WTC11 (cell line): ENCODE measurements around the gene CHRM4. TPM values are rescaled to one million over a fixed set of nuclear protein-coding genes. Genes with fewer than 3 reads are reported as not detected.
A peak's percentile ranks its signal among the peaks of the same experiment; 100 is the strongest.

Experiments used
- ATAC-seq: fragments of 200-7000 bp; cut with Tn5 transposase; 2 replicates; pipeline ENCODE4 v1.10.0; 2021; ENCODE audit warnings: mild to moderate bottlenecking, moderate library complexity
- CTCF ChIA-PET: fragments of 300-600 bp; sonication (Branson Sonifier 250); formaldehyde crosslinking; loops from one replicate; lab custom pipeline; 2021; ENCODE audit warnings: antibody characterized with exemption; lab: Charles Lee
- POLR2A ChIA-PET: fragments of 350-600 bp; sonication (Branson Sonifier 250); formaldehyde crosslinking; loops from one replicate; lab custom pipeline; 2021; ENCODE audit warnings: antibody characterized with exemption; lab: Charles Lee
- DNase-seq: peaks from one replicate; pipeline ENCODE4 v3.0.0; 2021; ENCODE audit warnings: low spot score
- H3K27ac Mint-ChIP-seq: 2 replicates; pipeline ENCODE4 v1.8.0; 2021; ENCODE audit warnings: mixed read lengths
- H3K27me3 Mint-ChIP-seq: 2 replicates; pipeline ENCODE4 v1.8.0; 2021; ENCODE audit warnings: low read depth, mild to moderate bottlenecking, moderate library complexity, mixed read lengths
- H3K36me3 Mint-ChIP-seq: 2 replicates; pipeline ENCODE4 v1.8.0; 2021; ENCODE audit warnings: mixed read lengths
- H3K4me1 Mint-ChIP-seq: 2 replicates; pipeline ENCODE4 v1.8.0; 2022; ENCODE audit warnings: mixed read lengths
- H3K4me3 Mint-ChIP-seq: 2 replicates; pipeline ENCODE4 v1.8.0; 2021; ENCODE audit warnings: mild to moderate bottlenecking, moderate library complexity, mixed read lengths
- H3K9me3 Mint-ChIP-seq: 2 replicates; pipeline ENCODE4 v1.8.0; 2021; ENCODE audit warnings: mixed read lengths
- ESRRA ChIP-seq: sonication (generic); formaldehyde crosslinking; IDR thresholded peaks from 2 replicates; pipeline ENCODE4 v1.8.1; 2022; ENCODE audit warnings: mild to moderate bottlenecking, missing genetic modification reagents, borderline replicate concordance
- ETV6 ChIP-seq: sonication (generic); formaldehyde crosslinking; IDR thresholded peaks from 2 replicates; pipeline ENCODE4 v1.8.1; 2022; ENCODE audit warnings: mild to moderate bottlenecking, missing genetic modification reagents
- FOXK1 ChIP-seq: sonication (generic); formaldehyde crosslinking; IDR thresholded peaks from 2 replicates; pipeline ENCODE4 v1.8.0; 2022; ENCODE audit warnings: mild to moderate bottlenecking, moderate library complexity, missing genetic modification reagents
- FOXP1 ChIP-seq: sonication (generic); formaldehyde crosslinking; IDR thresholded peaks from 2 replicates; pipeline ENCODE4 v1.8.0; 2022; ENCODE audit warnings: missing genetic modification reagents, mild to moderate bottlenecking, moderate library complexity, borderline replicate concordance
- GTF2I ChIP-seq: fragments of 250-450 bp; sonication (Bioruptor Pico); conservative IDR thresholded peaks from 2 replicates; pipeline ENCODE4 v1.4.0; 2021; ENCODE audit warnings: mild to moderate bottlenecking
- KAT7 ChIP-seq: sonication (generic); formaldehyde crosslinking; IDR thresholded peaks from 2 replicates; pipeline ENCODE4 v1.8.1; 2023; ENCODE audit warnings: missing genetic modification reagents, mild to moderate bottlenecking, borderline replicate concordance
- NFATC4 ChIP-seq: fragments of 250-450 bp; sonication (Bioruptor Pico); IDR thresholded peaks from 2 replicates; pipeline ENCODE4 v1.9.0; 2021; ENCODE audit warnings: mild to moderate bottlenecking
- OVOL2 ChIP-seq: fragments of 250-450 bp; sonication (Bioruptor Pico); IDR thresholded peaks from 2 replicates; pipeline ENCODE4 v1.9.0; 2021; ENCODE audit warnings: mild to moderate bottlenecking, borderline replicate concordance
- PRRX2 ChIP-seq: fragments of 250-450 bp; sonication (Bioruptor Pico); IDR thresholded peaks from 2 replicates; pipeline ENCODE4 v1.8.0; 2021; ENCODE audit warnings: mild to moderate bottlenecking
- RELA ChIP-seq: sonication (generic); formaldehyde crosslinking; IDR thresholded peaks from 2 replicates; pipeline ENCODE4 v1.8.1; 2022; ENCODE audit warnings: missing genetic modification reagents, mild to moderate bottlenecking, borderline replicate concordance
- SMAD3 ChIP-seq: sonication (generic); formaldehyde crosslinking; IDR thresholded peaks from 2 replicates; pipeline ENCODE4 v1.8.0; 2022; ENCODE audit warnings: missing genetic modification reagents, mild to moderate bottlenecking, borderline replicate concordance
- SMAD4 ChIP-seq: sonication (generic); formaldehyde crosslinking; IDR thresholded peaks from 2 replicates; pipeline ENCODE4 v1.8.0; 2022; ENCODE audit warnings: mild to moderate bottlenecking, missing genetic modification reagents
- SP1 ChIP-seq: sonication (generic); formaldehyde crosslinking; conservative IDR thresholded peaks from 2 replicates; pipeline ENCODE4 v1.8.1; 2022; ENCODE audit warnings: missing genetic modification reagents
- TEAD1 ChIP-seq: sonication (generic); formaldehyde crosslinking; IDR thresholded peaks from 2 replicates; pipeline ENCODE4 v1.8.0; 2022; ENCODE audit warnings: mild to moderate bottlenecking, missing genetic modification reagents
- TP53 ChIP-seq: sonication (generic); formaldehyde crosslinking; IDR thresholded peaks from 2 replicates; pipeline ENCODE4 v1.8.1; 2023; ENCODE audit warnings: mild to moderate bottlenecking, missing genetic modification reagents
- ZNF138 ChIP-seq: sonication (generic); formaldehyde crosslinking; conservative IDR thresholded peaks from 2 replicates; pipeline ENCODE4 v1.8.1; 2022; ENCODE audit warnings: mild to moderate bottlenecking, moderate library complexity, missing genetic modification reagents
- total RNA-seq: library from RNA; stranded (reverse); gene quantifications from 3 replicates; pipeline ENCODE4 v1.2.3, GENCODE V29; 2021
- TF ChIP-seq, protein P1 (sequence below): sonication (generic); formaldehyde crosslinking; IDR thresholded peaks from 2 replicates; pipeline ENCODE4 v1.8.1; 2022; ENCODE audit warnings: low read depth, missing genetic modification reagents, borderline replicate concordance
- TF ChIP-seq, protein P2 (sequence below): fragments of 250-450 bp; sonication (Bioruptor Pico); IDR thresholded peaks from 2 replicates; pipeline ENCODE4 v1.8.0; 2021; ENCODE audit warnings: mild to moderate bottlenecking
- TF ChIP-seq, protein P3 (sequence below): sonication (generic); formaldehyde crosslinking; conservative IDR thresholded peaks from 2 replicates; pipeline ENCODE4 v1.8.1; 2022; ENCODE audit warnings: mild to moderate bottlenecking, missing genetic modification reagents
- TF ChIP-seq, protein P4 (sequence below): fragments of 250-450 bp; sonication (Bioruptor Pico); IDR thresholded peaks from 2 replicates; pipeline ENCODE4 v1.9.0; 2021; ENCODE audit warnings: mild to moderate bottlenecking
- TF ChIP-seq, protein P5 (sequence below): sonication (generic); formaldehyde crosslinking; IDR thresholded peaks from 2 replicates; pipeline ENCODE4 v1.8.1; 2023; ENCODE audit warnings: mild to moderate bottlenecking, missing genetic modification reagents, moderate library complexity
- TF ChIP-seq, protein P6 (sequence below): sonication (generic); formaldehyde crosslinking; IDR thresholded peaks from 2 replicates; pipeline ENCODE4 v1.8.1; 2022; ENCODE audit warnings: missing genetic modification reagents, borderline replicate concordance
- TF ChIP-seq, protein P7 (sequence below): sonication (generic); formaldehyde crosslinking; conservative IDR thresholded peaks from 2 replicates; pipeline ENCODE4 v1.8.1; 2023; ENCODE audit warnings: mild to moderate bottlenecking, low read depth, missing genetic modification reagents, moderate library complexity

The CHRM4 gene
- total RNA-seq, 1 experiment from 2014 or later: 0.85 TPM

DNA sequence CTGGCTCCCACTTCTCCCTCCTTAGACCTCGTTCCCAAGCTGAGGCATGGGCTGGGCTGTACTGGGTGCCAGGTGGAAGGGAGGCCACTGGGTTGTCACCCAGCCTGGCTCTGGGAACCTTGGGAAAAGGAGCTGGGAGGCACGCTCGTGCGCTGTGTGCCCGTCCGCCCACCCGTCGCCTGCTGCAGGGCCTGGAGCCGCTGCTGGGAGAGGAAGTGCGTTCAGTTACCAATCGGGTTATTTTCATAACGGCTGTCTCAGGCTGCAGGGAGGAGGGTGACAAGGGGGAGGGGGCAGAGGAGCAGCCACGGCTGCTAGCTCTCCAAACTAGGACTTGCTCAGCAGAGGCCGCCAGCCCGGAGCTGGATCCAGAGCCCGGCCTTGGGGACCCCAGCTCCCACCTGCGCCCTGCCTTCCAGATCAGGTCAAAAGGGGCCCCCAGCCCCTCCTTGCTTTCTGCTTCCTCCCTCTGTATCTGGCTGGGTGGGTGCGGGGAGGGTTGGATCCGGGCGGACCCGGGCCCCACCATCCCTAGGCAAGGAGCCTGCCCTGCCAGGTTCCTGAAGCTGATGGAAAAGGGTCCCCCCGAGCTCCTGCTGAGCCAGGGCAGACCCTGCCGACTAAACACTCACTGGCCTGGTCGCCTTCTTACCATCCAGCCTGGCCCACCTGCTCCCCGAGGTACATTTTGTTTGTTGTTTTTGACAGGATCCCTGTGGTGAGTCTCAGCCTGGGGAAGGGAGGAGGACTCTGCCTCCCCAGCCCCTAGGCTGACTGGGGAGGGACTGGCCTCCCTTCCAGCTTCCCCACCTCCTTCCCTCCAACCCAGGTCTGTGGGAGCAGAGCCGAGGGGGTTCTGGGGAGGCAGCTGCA lies 30.1 kb downstream of the CHRM4 start:
- H3K27ac Mint-ChIP-seq: peak overlapping the region; percentile 80; the same call in 1 of the 2 replicates
- DNase-seq: no peak
- ATAC-seq: peak; percentile 23
- H3K4me3 Mint-ChIP-seq: no peak overlapping the region
- POLR2A ChIA-PET: interaction anchor here (0.6 to 1.4 kb wide), 3 partner anchors 10 to 896 kb away, joined by 3 read pairs; no protein-coding TSS in a partner anchor
- CTCF ChIA-PET: interaction anchor here (0.8 to 11.8 kb wide), 12 partner anchors 8 to 53 kb away, joined by 3 to 231 read pairs (median 3); partner anchors contain the start of gene DGKZ
- H3K9me3 Mint-ChIP-seq: no peaks in the 10 kb centered on the region
- no peaks in the 10 kb centered on the region for H3K27me3 Mint-ChIP-seq
- peaks cover 34% of the 10 kb centered on the region for H3K4me1 Mint-ChIP-seq
- H3K36me3 Mint-ChIP-seq: peaks cover 2% of the 10 kb centered on the region; the same call in 1 of the 2 replicates
- TF ChIP-seq NFATC4 (CRISPR knock-in tag): no peak
- TF ChIP-seq, protein P1, sequence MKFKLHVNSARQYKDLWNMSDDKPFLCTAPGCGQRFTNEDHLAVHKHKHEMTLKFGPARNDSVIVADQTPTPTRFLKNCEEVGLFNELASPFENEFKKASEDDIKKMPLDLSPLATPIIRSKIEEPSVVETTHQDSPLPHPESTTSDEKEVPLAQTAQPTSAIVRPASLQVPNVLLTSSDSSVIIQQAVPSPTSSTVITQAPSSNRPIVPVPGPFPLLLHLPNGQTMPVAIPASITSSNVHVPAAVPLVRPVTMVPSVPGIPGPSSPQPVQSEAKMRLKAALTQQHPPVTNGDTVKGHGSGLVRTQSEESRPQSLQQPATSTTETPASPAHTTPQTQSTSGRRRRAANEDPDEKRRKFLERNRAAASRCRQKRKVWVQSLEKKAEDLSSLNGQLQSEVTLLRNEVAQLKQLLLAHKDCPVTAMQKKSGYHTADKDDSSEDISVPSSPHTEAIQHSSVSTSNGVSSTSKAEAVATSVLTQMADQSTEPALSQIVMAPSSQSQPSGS (CRISPR knock-in tag): no peak
- no peak for TF ChIP-seq SMAD3 (CRISPR knock-in tag)
- TF ChIP-seq, protein P2, sequence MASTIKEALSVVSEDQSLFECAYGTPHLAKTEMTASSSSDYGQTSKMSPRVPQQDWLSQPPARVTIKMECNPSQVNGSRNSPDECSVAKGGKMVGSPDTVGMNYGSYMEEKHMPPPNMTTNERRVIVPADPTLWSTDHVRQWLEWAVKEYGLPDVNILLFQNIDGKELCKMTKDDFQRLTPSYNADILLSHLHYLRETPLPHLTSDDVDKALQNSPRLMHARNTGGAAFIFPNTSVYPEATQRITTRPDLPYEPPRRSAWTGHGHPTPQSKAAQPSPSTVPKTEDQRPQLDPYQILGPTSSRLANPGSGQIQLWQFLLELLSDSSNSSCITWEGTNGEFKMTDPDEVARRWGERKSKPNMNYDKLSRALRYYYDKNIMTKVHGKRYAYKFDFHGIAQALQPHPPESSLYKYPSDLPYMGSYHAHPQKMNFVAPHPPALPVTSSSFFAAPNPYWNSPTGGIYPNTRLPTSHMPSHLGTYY (CRISPR knock-in tag): no peak
- TF ChIP-seq ZNF138 (CRISPR knock-in tag): no peak
- TF ChIP-seq, protein P3, sequence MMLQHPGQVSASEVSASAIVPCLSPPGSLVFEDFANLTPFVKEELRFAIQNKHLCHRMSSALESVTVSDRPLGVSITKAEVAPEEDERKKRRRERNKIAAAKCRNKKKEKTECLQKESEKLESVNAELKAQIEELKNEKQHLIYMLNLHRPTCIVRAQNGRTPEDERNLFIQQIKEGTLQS (CRISPR knock-in tag): no peak

DNA sequence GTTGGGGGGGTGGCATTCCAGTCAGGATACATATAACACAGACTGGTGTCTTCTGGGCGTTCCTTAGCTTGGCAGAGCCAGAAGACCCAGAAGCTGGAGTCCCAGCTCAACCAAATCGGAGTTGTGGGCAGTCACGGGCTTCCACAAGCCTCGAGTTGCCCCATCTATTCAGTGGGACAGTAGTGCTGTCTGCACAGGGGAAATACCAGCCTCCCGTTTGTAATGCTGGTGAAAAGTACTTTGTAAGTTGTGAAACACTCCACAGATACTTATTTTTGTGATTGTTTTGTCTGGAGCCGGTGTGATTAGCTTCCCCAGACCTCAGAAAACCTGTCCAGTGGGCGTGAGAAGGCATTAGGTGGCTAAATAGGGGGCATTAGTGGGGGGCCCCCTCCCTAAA lies 30.7 kb downstream of the CHRM4 start:
- ATAC-seq: no peak
- H3K27me3 Mint-ChIP-seq: no peaks in the 10 kb centered on the region
- peak overlapping the region; percentile 51; the same call in 1 of the 2 replicates for H3K27ac Mint-ChIP-seq
- no peak for DNase-seq
- H3K4me3 Mint-ChIP-seq: no peak overlapping the region
- peaks cover 2% of the 10 kb centered on the region; the same call in 1 of the 2 replicates for H3K36me3 Mint-ChIP-seq
- peaks cover 38% of the 10 kb centered on the region for H3K4me1 Mint-ChIP-seq
- ChIA-PET CTCF (interaction anchor here (0.8 to 11.8 kb wide), 13 partner anchors 9 to 129 kb away, joined by 3 to 231 read pairs (median 3); partner anchors contain the start of gene DGKZ), POLR2A (interaction anchor here (1.0 to 1.4 kb wide), 2 partner anchors 9 to 65 kb away, joined by 3 read pairs; no protein-coding TSS in a partner anchor)
- no peaks in the 10 kb centered on the region for H3K9me3 Mint-ChIP-seq
- TF ChIP-seq, protein P4, sequence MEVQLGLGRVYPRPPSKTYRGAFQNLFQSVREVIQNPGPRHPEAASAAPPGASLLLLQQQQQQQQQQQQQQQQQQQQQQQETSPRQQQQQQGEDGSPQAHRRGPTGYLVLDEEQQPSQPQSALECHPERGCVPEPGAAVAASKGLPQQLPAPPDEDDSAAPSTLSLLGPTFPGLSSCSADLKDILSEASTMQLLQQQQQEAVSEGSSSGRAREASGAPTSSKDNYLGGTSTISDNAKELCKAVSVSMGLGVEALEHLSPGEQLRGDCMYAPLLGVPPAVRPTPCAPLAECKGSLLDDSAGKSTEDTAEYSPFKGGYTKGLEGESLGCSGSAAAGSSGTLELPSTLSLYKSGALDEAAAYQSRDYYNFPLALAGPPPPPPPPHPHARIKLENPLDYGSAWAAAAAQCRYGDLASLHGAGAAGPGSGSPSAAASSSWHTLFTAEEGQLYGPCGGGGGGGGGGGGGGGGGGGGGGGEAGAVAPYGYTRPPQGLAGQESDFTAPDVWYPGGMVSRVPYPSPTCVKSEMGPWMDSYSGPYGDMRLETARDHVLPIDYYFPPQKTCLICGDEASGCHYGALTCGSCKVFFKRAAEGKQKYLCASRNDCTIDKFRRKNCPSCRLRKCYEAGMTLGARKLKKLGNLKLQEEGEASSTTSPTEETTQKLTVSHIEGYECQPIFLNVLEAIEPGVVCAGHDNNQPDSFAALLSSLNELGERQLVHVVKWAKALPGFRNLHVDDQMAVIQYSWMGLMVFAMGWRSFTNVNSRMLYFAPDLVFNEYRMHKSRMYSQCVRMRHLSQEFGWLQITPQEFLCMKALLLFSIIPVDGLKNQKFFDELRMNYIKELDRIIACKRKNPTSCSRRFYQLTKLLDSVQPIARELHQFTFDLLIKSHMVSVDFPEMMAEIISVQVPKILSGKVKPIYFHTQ: no peak
- TF ChIP-seq SP1 (CRISPR knock-in tag): no peak
- TF ChIP-seq, protein P5, sequence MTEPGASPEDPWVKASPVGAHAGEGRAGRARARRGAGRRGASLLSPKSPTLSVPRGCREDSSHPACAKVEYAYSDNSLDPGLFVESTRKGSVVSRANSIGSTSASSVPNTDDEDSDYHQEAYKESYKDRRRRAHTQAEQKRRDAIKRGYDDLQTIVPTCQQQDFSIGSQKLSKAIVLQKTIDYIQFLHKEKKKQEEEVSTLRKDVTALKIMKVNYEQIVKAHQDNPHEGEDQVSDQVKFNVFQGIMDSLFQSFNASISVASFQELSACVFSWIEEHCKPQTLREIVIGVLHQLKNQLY (CRISPR knock-in tag): no peak
- TF ChIP-seq TP53 (CRISPR knock-in tag): no peak
- TF ChIP-seq PRRX2 (CRISPR knock-in tag): no peak
- TF ChIP-seq ETV6 (CRISPR knock-in tag): no peak
- no peak for TF ChIP-seq RELA (CRISPR knock-in tag)
- no peak for TF ChIP-seq GTF2I (CRISPR knock-in tag)
- TF ChIP-seq SMAD4: no peak
- no peak for TF ChIP-seq OVOL2 (CRISPR knock-in tag)
- TF ChIP-seq FOXK1 (CRISPR knock-in tag): no peak
- TF ChIP-seq, protein P6, sequence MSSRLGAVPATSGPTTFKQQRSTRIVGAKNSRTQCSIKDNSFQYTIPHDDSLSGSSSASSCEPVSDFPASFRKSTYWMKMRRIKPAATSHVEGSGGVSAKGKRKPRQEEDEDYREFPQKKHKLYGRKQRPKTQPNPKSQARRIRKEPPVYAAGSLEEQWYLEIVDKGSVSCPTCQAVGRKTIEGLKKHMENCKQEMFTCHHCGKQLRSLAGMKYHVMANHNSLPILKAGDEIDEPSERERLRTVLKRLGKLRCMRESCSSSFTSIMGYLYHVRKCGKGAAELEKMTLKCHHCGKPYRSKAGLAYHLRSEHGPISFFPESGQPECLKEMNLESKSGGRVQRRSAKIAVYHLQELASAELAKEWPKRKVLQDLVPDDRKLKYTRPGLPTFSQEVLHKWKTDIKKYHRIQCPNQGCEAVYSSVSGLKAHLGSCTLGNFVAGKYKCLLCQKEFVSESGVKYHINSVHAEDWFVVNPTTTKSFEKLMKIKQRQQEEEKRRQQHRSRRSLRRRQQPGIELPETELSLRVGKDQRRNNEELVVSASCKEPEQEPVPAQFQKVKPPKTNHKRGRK (CRISPR knock-in tag): no peak
- no peak for TF ChIP-seq FOXP1 (CRISPR knock-in tag)
- TF ChIP-seq, protein P7, sequence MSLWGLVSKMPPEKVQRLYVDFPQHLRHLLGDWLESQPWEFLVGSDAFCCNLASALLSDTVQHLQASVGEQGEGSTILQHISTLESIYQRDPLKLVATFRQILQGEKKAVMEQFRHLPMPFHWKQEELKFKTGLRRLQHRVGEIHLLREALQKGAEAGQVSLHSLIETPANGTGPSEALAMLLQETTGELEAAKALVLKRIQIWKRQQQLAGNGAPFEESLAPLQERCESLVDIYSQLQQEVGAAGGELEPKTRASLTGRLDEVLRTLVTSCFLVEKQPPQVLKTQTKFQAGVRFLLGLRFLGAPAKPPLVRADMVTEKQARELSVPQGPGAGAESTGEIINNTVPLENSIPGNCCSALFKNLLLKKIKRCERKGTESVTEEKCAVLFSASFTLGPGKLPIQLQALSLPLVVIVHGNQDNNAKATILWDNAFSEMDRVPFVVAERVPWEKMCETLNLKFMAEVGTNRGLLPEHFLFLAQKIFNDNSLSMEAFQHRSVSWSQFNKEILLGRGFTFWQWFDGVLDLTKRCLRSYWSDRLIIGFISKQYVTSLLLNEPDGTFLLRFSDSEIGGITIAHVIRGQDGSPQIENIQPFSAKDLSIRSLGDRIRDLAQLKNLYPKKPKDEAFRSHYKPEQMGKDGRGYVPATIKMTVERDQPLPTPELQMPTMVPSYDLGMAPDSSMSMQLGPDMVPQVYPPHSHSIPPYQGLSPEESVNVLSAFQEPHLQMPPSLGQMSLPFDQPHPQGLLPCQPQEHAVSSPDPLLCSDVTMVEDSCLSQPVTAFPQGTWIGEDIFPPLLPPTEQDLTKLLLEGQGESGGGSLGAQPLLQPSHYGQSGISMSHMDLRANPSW (CRISPR knock-in tag): no peak
- no peak for TF ChIP-seq TEAD1
- no peak for TF ChIP-seq ESRRA (CRISPR knock-in tag)
- no peak for TF ChIP-seq KAT7 (CRISPR knock-in tag)
